ENCODE results near the gene PSMB7. TPM values are rescaled to one million over a fixed set of nuclear protein-coding genes. Genes with fewer than 3 reads are reported as not detected.

Gene PSMB7
- total and polyA plus RNA-seq, 12 donors = 148 to 308 (median 163) TPM

- intact Hi-C loops (cut with DNase I) = no loop called here
- no peaks in the 10 kb centered on the region for H3K9me3 ChIP-seq
- no peaks in the 10 kb centered on the region for H3K27me3 ChIP-seq
- peaks cover 0 to 97% (median 3%) of the 10 kb centered on the region in 9 donors for H3K36me3 ChIP-seq
- WGBS, 2 donors = 84 to 85% methylated on average over 9 of the region's 9 CpGs
- H3K4me1 ChIP-seq = peaks cover 0 to under 1% (median 0%) of the 10 kb centered on the region in 9 donors
- H3K4me3 ChIP-seq = no peak overlapping the region
- H3K27ac ChIP-seq = no peak overlapping the region
- TF ChIP-seq CTCF (IDR thresholded peaks at IDR 0.05) = no peak
- no peak for ATAC-seq
- DNase-seq = no peak
These were observed 87.8 kb downstream of the PSMB7 start for GRCh38 chr9:124327491-124327890.

- H3K36me3 ChIP-seq = peaks cover 0 to 97% (median 3%) of the 10 kb centered on the region in 9 donors
These were observed 88.9 kb downstream of the PSMB7 start for GRCh38 chr9:124326378-124326777.

GRCh38 chr9:124325816-124326215 is 89.4 kb downstream of the PSMB7 start:
- ATAC-seq = no peak
- Histone ChIP-seq H3K4me3 (no peak overlapping the region), H3K4me1 (peaks cover 0 to 7% (median 0%) of the 10 kb centered on the region in 9 donors), H3K27ac (no peak overlapping the region), H3K9me3 (no peaks in the 10 kb centered on the region), H3K27me3 (no peaks in the 10 kb centered on the region), H3K36me3 (peaks cover 0 to 99% (median 3%) of the 10 kb centered on the region in 9 donors)
- TF ChIP-seq CTCF (IDR thresholded peaks at IDR 0.05) = no peak
- 94 to 96% methylated on average over 6 of the region's 6 CpGs for WGBS, 2 donors
- intact Hi-C loops (cut with DNase I) = no loop called here
- DNase-seq = no peak

More at GRCh38 chr9:124326378-124326777, 88.9 kb downstream of the PSMB7 start:
- Histone ChIP-seq H3K4me1 (peaks cover 0 to 7% (median 0%) of the 10 kb centered on the region in 9 donors), H3K27ac (no peak overlapping the region), H3K9me3 (no peaks in the 10 kb centered on the region), H3K4me3 (no peak overlapping the region), H3K27me3 (no peaks in the 10 kb centered on the region)
- no peak for TF ChIP-seq CTCF (IDR thresholded peaks at IDR 0.05)
- no peak for ATAC-seq
- 93 to 94% methylated on average over 21 of the region's 21 CpGs for WGBS, 2 donors
- DNase-seq = no peak
- intact Hi-C loops (cut with DNase I) = no loop called here

GRCh38 chr9:124323904-124324303 is 91.3 kb downstream of the PSMB7 start:
- Histone ChIP-seq H3K27me3 (no peaks in the 10 kb centered on the region), H3K4me1 (peaks cover 0 to 15% (median 3%) of the 10 kb centered on the region in 9 donors), H3K27ac (no peak overlapping the region), H3K4me3 (no peak overlapping the region), H3K36me3 (peaks cover 0 to 85% (median 3%) of the 10 kb centered on the region in 9 donors), H3K9me3 (no peaks in the 10 kb centered on the region)
- no peak for TF ChIP-seq CTCF (IDR thresholded peaks at IDR 0.05)
- DNase-seq (no peak), ATAC-seq (no peak)
- WGBS, 2 donors = 91 to 95% methylated on average over 10 of the region's 10 CpGs
- intact Hi-C loops (cut with DNase I) = loop anchor here in 3 of 10 donors (2.0 to 5.0 kb wide), 3 partner anchors 191 to 199 kb away; no protein-coding TSS in a partner anchor
